Colonic mucosa (tissue), 4 donors: Measurements from ENCODE around the gene KDSR. TPM values are rescaled to one million over a fixed set of nuclear protein-coding genes. Genes with fewer than 3 reads are reported as not detected.

Source experiments
- DNase-seq: peaks from one replicate; pipeline ENCODE4 v3.0.0-alpha.2; 2020
- H3K27ac ChIP-seq: fragments of 200-600 bp; one replicate; pipeline ENCODE4 v1.8.0; 2021
- H3K27me3 ChIP-seq: fragments of 200-600 bp; one replicate; pipeline ENCODE4 v1.8.0; 2021
- H3K36me3 ChIP-seq: fragments of 200-600 bp; one replicate; pipeline ENCODE4 v1.8.0; 2021
- H3K4me1 ChIP-seq: fragments of 200-600 bp; one replicate; pipeline ENCODE4 v1.8.0; 2021; ENCODE audit warnings: mild to moderate bottlenecking
- H3K4me3 ChIP-seq: fragments of 200-600 bp; one replicate; pipeline ENCODE4 v1.8.0; 2021
- H3K9ac ChIP-seq, 2 donors: one replicate each; pipeline ENCODE4 v1.7.0; 2013; ENCODE audit warnings: control low read depth in 2 of 2, low read depth in 2 of 2, low read length in 2 of 2
- H3K9me3 ChIP-seq: fragments of 200-600 bp; one replicate; pipeline ENCODE4 v1.8.0; 2021
- CTCF ChIP-seq: fragments of 200-600 bp; IDR thresholded peaks from one replicate; pipeline ENCODE4 v1.8.0; 2022; ENCODE audit warnings: antibody characterized with exemption, mild to moderate bottlenecking
- intact Hi-C: fragments of 100-400 bp; cut with DNase I; formaldehyde crosslinking; loops from one replicate; pipeline ENCODE4 v1.14.1; 2022
- total RNA-seq, 2 donors: library from RNA; stranded (reverse); fragmentation: NEBNext Ultra II Directional in 1 of 2; extraction: Animal tissue kit (Norgen Biotek cat#: 25700) in 1 of 2; gene quantifications; one replicate each; pipeline ENCODE4 v1.2.1, GENCODE V29; 2021
- donor health status: healthy.
- donor health status: DM: no; HTN: no; CAD: no.
- donor health status: DM: no; HTN: no; CAD: no.

KDSR gene
- total RNA-seq, 2 donors from 2014 or later: 32.8 to 55.3 TPM

DNA sequence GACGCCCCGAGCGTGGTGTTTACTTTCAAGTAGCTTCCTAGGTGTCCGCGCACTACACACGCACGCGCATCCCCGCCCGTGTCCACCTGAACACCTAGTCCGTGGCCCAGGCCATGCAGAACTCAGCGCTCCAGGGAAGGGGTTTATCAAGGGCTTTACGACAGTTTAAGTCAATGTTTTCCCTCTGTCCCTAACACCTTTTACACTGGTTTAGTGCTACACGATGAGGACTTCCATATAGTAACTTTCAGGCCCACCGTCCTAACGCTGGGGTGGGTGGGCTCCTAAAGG is 46.1 kb downstream of the KDSR start:
- intact Hi-C loops: no loop called here
- Histone ChIP-seq H3K4me3 (peak overlapping the region; percentile 36), H3K9ac (peak overlapping the region; percentile 79 to 93), H3K9me3 (no peaks in the 10 kb centered on the region), H3K27me3 (no peaks in the 10 kb centered on the region), H3K27ac (no peak overlapping the region), H3K36me3 (no peaks in the 10 kb centered on the region), H3K4me1 (peaks cover 3% of the 10 kb centered on the region)
- DNase-seq: no peak
- TF ChIP-seq CTCF: no peak

DNA sequence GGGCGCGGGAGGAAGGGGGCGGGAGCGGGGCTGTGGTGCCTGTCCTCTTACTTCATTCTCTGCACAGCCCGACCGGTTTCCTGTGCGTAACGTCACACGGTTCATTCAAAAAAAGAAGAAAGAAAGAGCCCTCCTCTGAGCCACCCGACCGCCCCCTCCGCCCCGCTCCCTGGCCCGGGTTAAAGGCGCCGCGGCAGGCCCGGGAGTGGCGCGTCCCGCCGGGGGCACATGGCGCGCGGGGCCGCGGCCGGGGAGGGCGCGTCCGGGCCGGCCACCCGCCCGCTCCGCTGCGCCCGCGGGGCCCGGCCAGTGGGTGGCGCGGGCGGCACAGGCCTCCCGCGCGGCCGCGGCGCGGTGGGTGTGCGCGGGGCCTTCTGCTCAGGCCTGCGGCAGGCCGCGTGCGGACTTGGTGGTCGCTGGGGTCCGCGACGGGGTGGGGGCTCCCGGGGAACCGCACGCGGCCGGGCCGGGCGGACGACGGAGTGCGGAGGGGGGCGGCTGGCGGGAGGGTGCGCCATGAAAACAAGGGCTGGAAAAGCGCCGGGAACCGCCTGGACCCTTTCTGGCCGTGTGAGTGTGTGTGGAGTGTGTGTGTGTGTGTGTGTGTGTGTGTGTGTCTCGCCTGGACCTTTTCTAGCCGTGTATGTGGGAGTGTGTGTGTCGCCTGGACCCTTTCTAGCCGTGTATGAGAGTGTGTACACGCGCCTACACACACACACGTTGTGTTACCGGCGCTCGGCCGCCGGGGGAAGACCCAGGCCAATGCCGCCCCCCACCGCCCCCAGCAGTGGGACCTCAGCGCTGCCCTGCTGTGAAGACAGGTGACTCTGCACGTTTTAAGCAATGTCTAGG is 46.7 kb downstream of the KDSR start:
- intact Hi-C loops: no loop called here
- no peaks in the 10 kb centered on the region for H3K27me3 ChIP-seq
- H3K4me1 ChIP-seq: peaks cover 3% of the 10 kb centered on the region
- H3K9ac ChIP-seq: peak overlapping the region; percentile 79 to 93
- H3K27ac ChIP-seq: no peak overlapping the region
- peak overlapping the region; percentile 36 for H3K4me3 ChIP-seq
- TF ChIP-seq CTCF: no peak
- no peaks in the 10 kb centered on the region for H3K9me3 ChIP-seq
- H3K36me3 ChIP-seq: no peaks in the 10 kb centered on the region
- peak; percentile 84 for DNase-seq

DNA sequence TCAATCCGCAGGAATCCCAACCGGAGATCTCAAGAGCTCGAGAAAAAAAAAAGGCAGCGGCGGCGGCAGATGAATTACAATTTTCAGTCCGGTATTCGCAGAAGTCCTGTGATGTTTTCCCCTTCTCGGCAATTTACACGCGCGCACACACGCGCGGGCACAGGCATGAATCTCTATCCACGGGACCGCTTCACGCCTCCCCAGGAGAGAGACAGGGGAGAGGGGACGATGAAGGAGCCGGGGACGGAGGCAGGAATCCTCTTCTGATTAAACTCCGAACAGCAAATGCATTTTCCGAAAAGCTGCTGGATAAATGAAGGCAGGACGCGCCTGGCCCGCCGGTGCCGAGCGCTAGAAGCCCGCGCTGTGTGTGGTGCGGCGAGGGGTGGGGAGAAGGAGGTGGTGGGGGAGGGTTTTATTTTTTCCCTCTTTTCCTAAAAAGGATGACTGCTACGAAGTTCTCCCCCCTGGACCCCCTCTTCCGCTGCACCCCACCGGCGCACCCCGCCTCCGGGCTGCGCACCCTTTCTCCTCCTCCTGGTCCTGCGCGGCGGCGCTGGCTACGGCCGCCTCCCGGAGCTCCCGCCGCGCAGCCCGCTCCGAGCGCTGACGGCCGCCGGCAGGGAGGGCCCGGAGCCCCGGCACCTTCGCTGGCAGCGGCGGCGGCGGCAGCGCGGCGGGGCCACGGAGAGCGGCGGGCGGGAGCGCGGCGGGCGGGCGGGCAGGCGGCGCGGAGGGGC is 47.5 kb downstream of the KDSR start, which contains the start of gene BCL2:
TSS of gene BCL2 (minus strand) at position 387 of the 740 bp plus-strand sequence.
- intact Hi-C loops: loop anchor here (2.0 kb wide), 1 partner anchor 189 kb away; no protein-coding TSS in a partner anchor
- Histone ChIP-seq H3K27me3 (no peaks in the 10 kb centered on the region), H3K36me3 (no peaks in the 10 kb centered on the region), H3K9ac (peak within 1 kb of the TSS; percentile 92 to 93), H3K4me1 (peaks cover 3% of the 10 kb centered on the region), H3K9me3 (no peaks in the 10 kb centered on the region), H3K27ac (peak within 1 kb of the TSS; percentile 74), H3K4me3 (peak within 1 kb of the TSS; percentile 88)
- TF ChIP-seq CTCF: no peak
- peak; percentile 50 for DNase-seq

DNA sequence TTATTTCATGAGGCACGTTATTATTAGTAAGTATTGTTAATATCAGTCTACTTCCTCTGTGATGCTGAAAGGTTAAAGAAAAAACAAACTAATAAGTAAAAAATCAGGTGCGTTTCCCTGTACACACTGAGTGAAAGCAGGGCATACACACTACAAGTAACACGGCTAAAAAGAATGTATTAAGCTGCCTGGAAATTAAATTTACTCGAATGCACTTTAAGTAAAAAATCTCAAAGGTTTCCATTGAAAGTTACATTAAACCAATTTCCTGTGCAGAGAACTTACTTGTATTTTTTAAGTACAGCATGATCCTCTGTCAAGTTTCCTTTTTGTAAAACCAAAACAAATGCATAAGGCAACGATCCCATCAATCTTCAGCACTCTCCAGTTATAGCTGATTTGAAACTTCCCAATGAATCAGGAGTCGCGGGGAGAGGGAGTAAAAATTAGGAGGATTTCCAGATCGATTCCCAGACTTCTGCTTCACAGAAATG is 48.1 kb downstream of the KDSR start:
- peak overlapping the region; percentile 83 to 92 for H3K9ac ChIP-seq
- peak overlapping the region; percentile 88 for H3K4me3 ChIP-seq
- peak overlapping the region; percentile 74 for H3K27ac ChIP-seq
- H3K36me3 ChIP-seq: no peaks in the 10 kb centered on the region
- H3K9me3 ChIP-seq: no peaks in the 10 kb centered on the region
- H3K27me3 ChIP-seq: no peaks in the 10 kb centered on the region
- no peak for DNase-seq
- intact Hi-C loops: loop anchor here (2.0 kb wide), 1 partner anchor 188 kb away; no protein-coding TSS in a partner anchor
- peaks cover 3% of the 10 kb centered on the region for H3K4me1 ChIP-seq
- no peak for TF ChIP-seq CTCF
